HG03139 (cell line): ENCODE data around the gene LYRM2.
A peak's percentile ranks its signal among the peaks of the same experiment; 100 is the strongest.

Experiments used
- ATAC-seq: cut with Tn5 transposase; IDR thresholded peaks from one replicate; pipeline ENCODE4 v1.9.1; 2021; ENCODE audit not compliant: unreplicated experiment

The LYRM2 gene, protein sequence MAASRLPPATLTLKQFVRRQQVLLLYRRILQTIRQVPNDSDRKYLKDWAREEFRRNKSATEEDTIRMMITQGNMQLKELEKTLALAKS

GRCh38 chr6:89638320-89639195 is at the start of gene LYRM2:
TSS of gene LYRM2 (minus strand) at chr6:89638747. CDS start at chr6:89638716, 31 bp downstream.
- ATAC-seq: peak; percentile 99

GRCh38 chr6:89688328-89688727 is 49.8 kb upstream of the LYRM2 start:
- no peak for ATAC-seq

DNA sequence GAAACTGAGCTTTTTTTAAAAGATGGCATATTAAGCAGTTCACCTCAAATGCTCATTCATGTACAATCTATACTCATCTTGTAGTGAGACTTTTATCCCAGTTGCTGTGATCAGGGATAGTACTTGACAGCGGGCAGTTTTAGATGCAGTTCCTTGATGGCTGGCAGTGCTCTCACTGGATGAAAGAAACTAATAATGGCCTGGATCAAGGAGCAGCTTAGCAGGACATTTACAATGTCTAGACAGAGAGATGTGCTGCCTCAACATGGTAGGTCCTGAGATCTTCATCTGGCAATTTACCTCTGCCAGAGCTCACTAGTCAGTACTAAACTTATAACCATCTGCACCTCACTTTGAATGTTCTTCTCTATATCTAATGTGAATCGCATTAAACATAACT is 46.8 kb upstream of the LYRM2 start:
- ATAC-seq: no peak

DNA sequence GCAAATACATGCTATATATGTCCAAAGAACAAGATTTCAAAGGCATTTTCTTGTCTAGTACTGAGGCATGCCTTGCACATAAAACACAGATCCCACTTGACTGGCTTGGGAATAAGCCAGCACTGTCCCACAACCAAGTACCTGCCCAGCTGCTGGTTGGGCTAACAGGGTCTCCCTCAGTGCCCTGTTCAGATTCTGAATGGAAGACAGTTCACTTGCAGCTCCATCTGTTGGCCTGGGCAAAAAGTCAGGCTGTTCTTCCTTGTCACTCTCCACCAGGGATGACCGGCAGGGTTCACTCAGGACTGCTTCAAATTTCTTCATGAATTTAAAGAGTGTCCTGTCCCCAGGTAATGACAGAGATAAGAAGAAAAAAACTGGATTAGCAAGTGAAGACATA is 44.4 kb upstream of the LYRM2 start:
- no peak for ATAC-seq

GRCh38 chr6:89681983-89682564 is 43.5 kb upstream of the LYRM2 start:
- ATAC-seq: no peak

DNA sequence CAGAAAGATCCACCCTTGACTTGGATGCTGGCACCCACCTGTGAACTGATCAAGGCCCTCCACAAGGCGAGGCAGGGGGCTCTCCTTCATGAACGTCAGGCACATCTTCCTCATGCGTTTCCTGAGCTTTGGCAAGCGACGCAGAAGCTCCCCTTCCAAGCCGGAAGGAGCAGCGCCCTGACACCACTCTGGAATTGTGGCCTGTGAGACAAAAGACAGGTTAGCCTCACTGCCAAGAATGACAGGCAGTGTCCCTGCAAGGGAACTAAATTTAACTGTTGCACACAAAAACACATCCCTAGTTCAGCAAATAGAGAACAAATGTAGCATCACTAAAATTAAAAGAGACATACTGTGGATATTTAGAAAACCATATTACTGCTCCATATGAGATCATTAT is 42.0 kb upstream of the LYRM2 start:
- ATAC-seq: no peak

DNA sequence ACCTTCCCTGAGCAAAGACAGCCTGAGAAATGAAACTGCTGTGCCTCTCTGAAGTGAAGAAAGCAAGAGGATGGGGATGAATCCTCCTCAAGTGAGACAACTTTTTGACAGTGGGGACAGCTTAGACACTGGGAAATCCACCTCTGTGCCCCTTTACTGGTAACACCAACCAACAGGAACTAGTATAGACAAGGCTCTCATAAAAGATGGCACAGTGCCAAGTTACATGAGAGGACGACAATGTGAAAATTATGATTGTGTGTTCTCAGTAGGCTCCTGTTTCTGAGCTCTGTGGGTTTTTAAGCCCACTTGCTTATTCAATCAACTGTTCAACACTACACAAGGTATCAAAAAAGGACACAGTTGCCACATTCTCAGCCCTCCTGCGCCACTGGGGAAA is 41.6 kb upstream of the LYRM2 start:
- no peak for ATAC-seq

- ATAC-seq: no peak
Measured at GRCh38 chr6:89679215-89680120, 40.9 kb upstream of the LYRM2 start.

DNA sequence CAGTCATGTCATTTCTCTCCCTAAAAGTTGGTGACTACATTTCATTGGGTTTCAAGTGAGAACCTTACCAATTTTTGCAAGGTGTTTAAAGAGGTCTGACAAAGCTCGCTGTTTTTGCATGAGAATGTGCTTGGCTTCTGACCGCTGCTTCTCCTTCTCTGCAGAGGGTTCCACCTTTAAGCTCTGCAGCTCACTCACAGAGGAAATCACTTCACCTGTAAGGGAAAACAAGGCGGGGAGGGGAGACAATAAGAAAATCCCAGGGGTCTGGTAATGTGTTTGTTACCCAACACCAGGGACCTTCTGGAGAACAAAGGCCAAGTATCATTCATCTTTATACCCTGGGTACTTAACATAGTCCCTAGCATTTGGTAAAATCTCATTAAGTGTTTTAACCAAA is 40.0 kb upstream of the LYRM2 start:
- ATAC-seq: no peak

DNA sequence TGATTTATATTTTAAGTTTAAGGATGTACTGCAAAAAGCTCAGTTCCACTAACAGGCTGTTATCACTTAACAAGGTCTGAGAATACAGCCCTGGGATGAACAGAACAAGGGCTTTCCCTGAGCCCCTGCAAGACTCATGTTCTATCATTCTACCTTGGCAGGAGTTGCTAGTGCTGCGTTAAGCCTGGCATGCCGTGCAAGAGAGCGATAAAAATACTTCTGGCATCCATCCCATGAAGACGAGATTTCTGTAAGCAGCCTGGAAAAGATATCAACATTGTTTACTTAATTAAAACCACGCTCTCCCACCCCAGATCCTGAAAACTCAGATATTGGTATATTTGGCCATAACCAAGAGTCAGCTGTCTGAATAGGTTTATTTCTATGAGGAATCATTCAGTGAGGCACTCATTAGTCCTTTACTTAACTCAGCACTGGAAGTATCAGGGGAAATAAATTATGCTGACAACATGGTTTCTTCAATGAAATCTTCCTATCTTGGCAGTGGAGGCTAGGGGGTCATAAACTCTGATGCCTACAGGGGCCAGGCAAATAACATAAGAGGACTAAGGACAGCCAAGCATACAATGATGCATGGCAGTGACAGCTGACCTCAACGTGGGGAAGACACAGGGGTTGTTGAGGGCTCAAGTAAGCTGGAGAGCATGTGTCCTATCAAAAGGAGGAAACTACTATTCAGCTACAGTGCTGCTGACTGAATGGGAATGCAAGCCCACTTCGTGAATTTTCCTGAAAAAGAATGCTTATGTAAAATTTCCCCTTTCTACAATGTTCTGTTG is 37.6 kb upstream of the LYRM2 start:
- ATAC-seq: no peak

- no peak for ATAC-seq
Measured at GRCh38 chr6:89670935-89671565, 32.5 kb upstream of the LYRM2 start.

DNA sequence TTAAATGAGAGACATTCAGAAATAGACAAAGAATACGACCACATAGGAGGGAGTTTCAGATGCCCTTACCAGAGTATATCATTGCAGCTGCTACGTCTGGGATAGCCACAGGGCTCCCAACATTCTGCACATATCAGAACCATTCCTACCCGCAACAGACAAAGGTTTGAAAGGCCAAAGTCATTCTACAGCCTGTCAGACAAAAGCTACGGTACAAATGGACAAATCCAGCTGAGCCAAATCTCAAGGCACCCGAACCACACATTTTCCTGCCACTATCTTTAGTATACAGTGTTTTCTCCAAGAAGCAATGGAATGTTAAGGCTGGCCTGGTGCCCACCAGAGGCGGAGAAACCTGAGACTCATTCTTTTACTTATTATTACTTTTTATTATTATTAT is 30.5 kb upstream of the LYRM2 start:
- no peak for ATAC-seq

DNA sequence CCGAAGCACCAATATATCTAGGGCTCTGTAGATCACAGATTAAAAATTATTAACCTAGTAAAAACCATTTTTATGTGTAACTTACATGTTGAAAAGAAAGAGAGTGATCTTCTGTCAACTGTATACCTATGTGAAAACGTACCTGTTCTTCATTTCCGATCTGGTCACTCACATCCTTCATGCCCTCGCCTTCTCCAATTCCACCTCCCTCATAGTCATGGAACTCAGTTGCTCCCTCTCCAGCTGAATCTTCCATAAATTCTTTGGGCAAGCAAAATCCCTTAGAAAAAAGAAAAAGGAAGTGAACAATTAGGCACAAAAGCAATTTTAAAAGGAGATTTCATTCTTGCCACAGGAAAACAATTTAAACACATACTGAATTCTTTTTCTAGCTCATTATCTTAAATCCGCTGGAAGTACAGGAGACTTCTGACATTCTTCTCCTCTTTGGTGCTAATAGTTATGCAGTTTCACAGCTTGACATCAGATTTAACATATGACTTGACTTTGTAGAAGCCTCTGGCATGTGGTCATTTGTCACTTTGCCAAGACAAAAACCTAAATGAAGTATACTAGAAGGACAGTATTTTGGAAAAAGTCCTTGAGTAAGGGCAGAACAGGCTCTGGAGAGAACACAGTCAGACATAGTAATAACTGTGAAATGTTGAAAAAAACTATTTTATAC is 29.5 kb upstream of the LYRM2 start:
- no peak for ATAC-seq

DNA sequence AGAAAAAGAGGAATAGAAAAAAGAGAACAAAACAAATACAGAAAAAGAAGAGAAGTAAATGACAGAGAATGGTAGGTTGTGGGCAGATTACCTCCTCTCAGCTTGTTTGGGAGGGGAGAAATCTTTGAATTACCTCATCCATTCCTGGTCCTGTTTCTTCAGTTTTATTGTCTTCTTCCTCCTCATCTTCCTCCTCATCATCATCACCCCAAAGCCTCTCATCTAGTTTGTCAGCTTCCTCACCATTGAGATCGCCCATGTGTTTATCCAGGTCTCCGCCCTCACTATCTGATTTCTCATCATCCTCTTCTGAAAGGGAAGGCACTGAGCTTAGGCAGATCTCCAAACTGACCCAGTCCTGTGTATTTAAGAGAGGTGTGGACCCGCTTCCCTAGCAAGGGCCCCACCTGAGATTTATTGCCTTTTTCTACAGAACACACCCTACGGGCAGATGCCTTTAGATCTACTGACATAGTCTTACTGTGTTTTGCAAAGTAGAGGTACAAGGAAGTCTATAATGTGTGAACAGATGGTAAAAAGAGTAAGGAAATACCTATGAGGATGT is 24.2 kb upstream of the LYRM2 start:
- no peak for ATAC-seq

DNA sequence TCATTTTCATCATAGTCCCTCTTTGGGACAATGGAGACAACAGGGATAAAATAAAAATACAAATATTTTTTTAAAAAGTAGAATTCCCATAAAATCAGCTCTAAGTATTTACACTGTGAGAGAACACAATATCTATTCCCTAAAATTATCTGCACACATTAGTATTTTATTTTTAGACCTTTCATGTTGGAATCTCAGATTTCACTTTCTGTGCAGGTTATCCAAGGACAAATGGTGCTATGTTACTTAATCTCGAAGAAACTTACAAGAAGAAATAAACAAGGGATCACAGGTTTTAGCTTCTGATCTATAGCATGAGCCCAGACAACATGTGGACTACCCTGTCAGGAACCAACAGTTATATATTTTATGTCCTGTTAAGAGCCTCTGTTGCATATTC is 23.0 kb upstream of the LYRM2 start:
- no peak for ATAC-seq

DNA sequence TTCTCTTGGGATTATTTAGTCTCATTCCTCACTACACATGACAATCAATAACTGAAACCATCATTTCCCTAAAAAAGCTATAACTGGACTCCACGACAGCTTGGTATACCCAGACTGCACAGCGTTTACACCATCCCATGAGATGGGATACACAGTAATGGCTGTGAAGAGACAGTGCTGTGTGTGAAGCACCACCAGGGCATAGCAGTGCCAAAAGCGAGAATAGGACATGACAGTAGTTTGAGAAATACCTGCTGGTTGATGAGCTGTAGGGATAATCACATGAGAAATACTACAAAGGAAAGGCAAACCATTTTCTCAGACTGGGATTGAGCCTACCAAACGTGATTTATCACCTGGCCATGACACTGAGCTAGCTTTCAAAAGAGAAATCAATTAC is 22.4 kb upstream of the LYRM2 start:
- ATAC-seq: no peak

DNA sequence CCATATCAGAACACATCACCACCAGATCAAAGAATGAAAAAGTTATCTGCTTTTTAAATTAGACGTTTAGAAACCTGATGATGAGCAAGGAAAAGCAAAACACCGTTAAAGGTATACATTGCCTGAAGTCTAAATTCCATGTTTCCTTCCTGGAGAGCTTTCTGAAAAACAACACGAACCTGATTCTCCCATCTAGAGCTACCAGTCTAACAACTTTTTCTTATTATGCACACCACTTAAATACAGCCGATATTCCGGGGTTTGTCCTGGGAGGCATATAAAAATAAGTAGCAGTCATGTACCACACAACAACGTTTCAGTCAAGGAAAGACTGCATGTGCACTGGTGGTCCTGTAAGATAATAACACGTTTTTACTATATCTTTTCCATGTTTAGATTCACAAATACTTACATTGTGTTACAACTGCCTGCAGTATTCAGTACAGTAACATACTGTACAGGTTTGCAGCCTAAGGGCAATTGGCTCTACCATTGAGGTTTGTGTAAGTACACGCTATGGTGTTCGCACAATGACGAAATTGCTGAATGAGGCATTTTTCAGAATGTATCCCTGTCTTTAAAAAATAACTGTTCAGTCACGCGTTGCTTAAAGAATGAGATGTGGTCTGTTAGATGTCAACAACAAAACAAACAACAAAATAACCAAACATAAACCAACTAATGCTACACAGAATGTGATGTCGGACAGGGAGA is 19.1 kb upstream of the LYRM2 start:
- no peak for ATAC-seq

- ATAC-seq: no peak
Measured at GRCh38 chr6:89655122-89655521, 16.6 kb upstream of the LYRM2 start.

- no peak for ATAC-seq
Measured at GRCh38 chr6:89650579-89650978, 12.0 kb upstream of the LYRM2 start.
